Esophagus (tissue), 2 donors: Measurements from ENCODE around the gene GNG11. TPM values are rescaled to one million over a fixed set of nuclear protein-coding genes. Genes with fewer than 3 reads are reported as not detected.

Experiments used
- H3K27ac ChIP-seq, 2 donors: one replicate each; pipeline ENCODE4 v1.5.1; 2013; ENCODE audit warnings: low read depth in 2 of 2, mild to moderate bottlenecking in 2 of 2, inconsistent platforms in 1 of 2, low read length in 1 of 2, moderate library complexity in 1 of 2
- H3K27me3 ChIP-seq, 2 donors: one replicate each; pipeline ENCODE4 v1.6.1; 2013; ENCODE audit warnings: low read length in 2 of 2, control low read depth in 1 of 2, mild to moderate bottlenecking in 1 of 2; ENCODE audit not compliant: insufficient read depth in 2 of 2, control insufficient read depth in 1 of 2
- H3K36me3 ChIP-seq, 2 donors: one replicate each; pipeline ENCODE4 v1.6.1; 2013; ENCODE audit warnings: low read length in 1 of 2; ENCODE audit not compliant: control insufficient read depth in 2 of 2, insufficient read depth in 2 of 2
- H3K4me1 ChIP-seq, 2 donors: one replicate each; pipeline ENCODE4 v1.6.1; 2013; ENCODE audit warnings: low read length in 1 of 2; ENCODE audit not compliant: control insufficient read depth in 2 of 2, insufficient read depth in 2 of 2
- H3K4me3 ChIP-seq, 2 donors: one replicate each; pipeline ENCODE4 v1.5.1; 2013; ENCODE audit warnings: low read length in 2 of 2, mild to moderate bottlenecking in 2 of 2, low read depth in 1 of 2, moderate library complexity in 1 of 2
- H3K9me3 ChIP-seq, 2 donors: one replicate each; pipeline ENCODE4 v1.6.1; 2013; ENCODE audit warnings: mild to moderate bottlenecking in 2 of 2, low read depth in 1 of 2, low read length in 1 of 2, moderate library complexity in 1 of 2; ENCODE audit not compliant: control insufficient read depth in 2 of 2, insufficient read depth in 1 of 2
- WGBS, 2 donors: extraction: QIAGEN DNeasy Blood & Tissue Kit; methylation state at CpG; one replicate each; pipeline ENCODE4 v1.1.7; 2013; 5-methylcytosine and 5-hydroxymethylcytosine counted together
- polyA plus RNA-seq, 2 donors: library from polyadenylated mRNA; stranded (reverse); fragments of 200-250 nt; gene quantifications; one replicate each; pipeline ENCODE4 v1.2.3, GENCODE V29; 2013
- donor health status: healthy with polysubstance abuse.
- donor health status: Bipolar disorder and iron deficiency.

GNG11 gene
- 1 to 10 TPM; 5.7 to 6.9 TPM for polyA plus RNA-seq

DNA sequence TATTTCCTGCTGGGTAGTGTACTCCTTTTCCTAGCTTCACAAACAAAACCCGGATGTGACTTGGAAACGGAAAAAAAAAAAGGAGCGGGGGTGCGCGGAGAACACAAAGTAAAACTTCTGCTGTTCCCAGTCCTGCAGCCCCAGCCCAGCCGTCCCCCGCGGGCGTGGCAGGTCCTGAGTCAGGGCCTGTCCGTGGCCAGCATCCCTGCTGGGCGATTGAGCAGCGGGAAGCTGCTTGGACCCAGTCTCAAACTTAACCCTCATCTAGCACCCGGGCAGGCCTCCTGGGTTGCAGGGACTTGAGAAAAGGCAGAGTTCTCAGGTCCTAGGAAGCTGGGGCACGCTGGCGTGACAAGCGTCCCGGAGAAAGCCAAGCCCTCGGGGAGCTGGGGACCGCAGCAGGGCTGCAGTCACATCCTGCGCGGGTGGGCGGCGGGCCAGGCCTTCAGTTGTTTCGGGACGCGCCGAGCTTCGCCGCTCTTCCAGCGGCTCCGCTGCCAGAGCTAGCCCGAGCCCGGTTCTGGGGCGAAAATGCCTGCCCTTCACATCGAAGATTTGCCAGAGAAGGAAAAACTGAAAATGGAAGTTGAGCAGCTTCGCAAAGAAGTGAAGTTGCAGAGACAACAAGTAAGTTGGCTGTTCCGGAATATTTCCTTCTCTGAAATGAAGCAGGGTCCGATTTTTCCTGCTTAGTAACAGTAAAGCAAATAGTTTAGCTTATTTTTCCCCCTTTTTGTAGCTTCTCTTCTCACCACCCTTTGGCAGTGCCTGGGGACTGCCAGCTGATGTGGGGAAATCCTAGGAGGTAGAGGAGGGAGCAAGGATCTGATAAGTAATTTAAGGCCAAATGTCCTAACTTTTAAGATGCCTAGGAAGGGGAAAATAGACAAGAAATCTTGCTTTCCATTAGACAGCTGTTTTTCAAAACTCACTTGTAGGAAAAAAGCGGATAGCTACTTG, at the start of gene GNG11:
Gene GNG11 (plus strand): TSS at position 129 of the 960 bp plus-strand sequence. CDS start 403 bp downstream, at position 532.
- Histone ChIP-seq H3K4me1 (peaks cover 0 to 4% of the 10 kb centered on the region in 2 donors), H3K9me3 (no peaks in the 10 kb centered on the region), H3K36me3 (no peaks in the 10 kb centered on the region), H3K27ac (peak within 1 kb of the TSS; percentile 86 to 91), H3K27me3 (no peaks in the 10 kb centered on the region), H3K4me3 (peak within 1 kb of the TSS; percentile 47 to 55)
- WGBS, 2 donors, result 2 to 4% methylated on average over 39 of the region's 39 CpGs

DNA sequence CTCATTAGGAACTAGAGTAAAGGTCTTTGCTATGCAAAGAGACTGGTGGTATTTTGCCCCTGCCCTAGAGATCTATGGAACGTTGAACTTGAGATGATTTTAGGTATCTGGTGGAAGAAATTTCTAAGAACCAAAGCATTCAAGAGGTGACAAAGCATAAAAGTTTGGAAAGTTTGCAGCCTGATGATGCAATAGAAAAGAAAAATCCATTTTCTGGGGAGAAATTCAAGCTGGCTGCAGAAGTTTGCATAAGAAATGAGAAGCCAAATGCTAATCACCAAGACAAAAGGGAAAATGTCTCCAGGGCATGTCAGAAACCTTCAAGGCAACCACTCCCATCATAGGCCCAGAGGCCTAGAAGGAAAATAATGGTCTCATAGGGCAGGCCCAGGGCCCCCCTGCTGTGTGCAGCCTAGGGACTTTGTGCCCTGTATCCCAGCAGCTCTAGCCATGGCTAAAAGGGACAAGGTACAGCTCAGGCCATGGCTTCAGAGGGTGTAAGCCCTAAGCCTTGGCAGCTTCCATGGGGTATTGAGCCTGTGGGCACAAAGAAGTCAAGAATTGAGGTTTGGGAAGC, 47.4 kb upstream of the GNG11 start:
- Histone ChIP-seq H3K4me1 (no peaks in the 10 kb centered on the region), H3K4me3 (no peak overlapping the region), H3K36me3 (no peaks in the 10 kb centered on the region), H3K27ac (no peak overlapping the region), H3K9me3 (no peaks in the 10 kb centered on the region), H3K27me3 (no peaks in the 10 kb centered on the region)
- 73 to 77% methylated on average over 1 of the region's 1 CpG for WGBS, 2 donors

DNA sequence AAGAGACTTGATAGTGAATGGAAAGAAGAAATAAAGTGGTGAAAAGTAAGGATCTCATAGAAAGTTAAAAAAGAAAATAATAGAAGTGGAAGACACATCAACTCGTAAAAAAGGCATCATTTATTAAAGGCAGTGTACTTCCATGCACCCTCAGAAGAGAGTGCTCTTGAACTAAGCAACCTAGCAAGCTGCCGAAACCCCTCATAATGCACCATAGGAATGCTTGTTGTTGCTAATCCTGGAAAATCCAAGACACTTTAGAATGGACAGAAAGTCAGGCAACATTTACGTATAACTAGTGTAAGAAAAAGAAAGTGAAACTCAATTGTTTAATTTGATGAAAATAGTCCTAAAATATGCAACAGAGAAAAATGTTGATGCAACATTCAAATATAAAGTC, 43.8 kb upstream of the GNG11 start:
- H3K4me1 ChIP-seq, result no peaks in the 10 kb centered on the region
- WGBS, 2 donors, result 76 to 78% methylated on average over 3 of the region's 3 CpGs
- no peak overlapping the region for H3K4me3 ChIP-seq
- no peaks in the 10 kb centered on the region for H3K36me3 ChIP-seq
- no peaks in the 10 kb centered on the region for H3K9me3 ChIP-seq
- H3K27me3 ChIP-seq, result no peaks in the 10 kb centered on the region
- H3K27ac ChIP-seq, result no peak overlapping the region

GRCh38 chr7:93879356-93879755, 42.2 kb upstream of the GNG11 start:
- Histone ChIP-seq H3K4me1 (no peaks in the 10 kb centered on the region), H3K9me3 (no peaks in the 10 kb centered on the region), H3K36me3 (no peaks in the 10 kb centered on the region), H3K27me3 (no peaks in the 10 kb centered on the region), H3K4me3 (no peak overlapping the region), H3K27ac (no peak overlapping the region)

DNA sequence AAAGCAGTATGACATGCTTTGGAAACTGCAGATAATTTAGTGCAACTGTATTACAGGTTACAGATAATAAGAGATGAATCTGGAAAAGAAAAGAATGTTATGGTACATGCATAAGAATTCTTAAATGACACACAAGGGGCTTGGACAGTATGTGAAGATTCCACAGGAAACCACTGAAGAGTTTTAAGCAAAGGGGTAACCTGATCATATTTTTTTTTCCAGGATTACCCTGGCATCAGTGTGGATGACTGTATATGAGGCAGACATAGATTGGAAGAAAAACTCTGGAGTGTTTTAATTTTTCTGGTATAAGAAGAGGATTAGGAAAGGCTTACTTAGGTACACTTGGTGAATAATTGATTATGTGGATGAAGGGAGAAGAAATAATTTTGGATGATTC, 39.1 kb upstream of the GNG11 start:
- H3K36me3 ChIP-seq, result no peaks in the 10 kb centered on the region

GRCh38 chr7:93883078-93883916, 38.2 kb upstream of the GNG11 start:
- Histone ChIP-seq H3K27me3 (no peaks in the 10 kb centered on the region), H3K4me1 (no peaks in the 10 kb centered on the region), H3K4me3 (no peak overlapping the region), H3K36me3 (no peaks in the 10 kb centered on the region), H3K9me3 (no peaks in the 10 kb centered on the region), H3K27ac (no peak overlapping the region)
- 78 to 84% methylated on average over 3 of the region's 3 CpGs for WGBS, 2 donors

More for the DNA sequence above, 39.1 kb upstream of the GNG11 start:
- no peak overlapping the region for H3K27ac ChIP-seq
- H3K4me3 ChIP-seq, result no peak overlapping the region
- no peaks in the 10 kb centered on the region for H3K4me1 ChIP-seq
- H3K9me3 ChIP-seq, result no peaks in the 10 kb centered on the region
- no peaks in the 10 kb centered on the region for H3K27me3 ChIP-seq

DNA sequence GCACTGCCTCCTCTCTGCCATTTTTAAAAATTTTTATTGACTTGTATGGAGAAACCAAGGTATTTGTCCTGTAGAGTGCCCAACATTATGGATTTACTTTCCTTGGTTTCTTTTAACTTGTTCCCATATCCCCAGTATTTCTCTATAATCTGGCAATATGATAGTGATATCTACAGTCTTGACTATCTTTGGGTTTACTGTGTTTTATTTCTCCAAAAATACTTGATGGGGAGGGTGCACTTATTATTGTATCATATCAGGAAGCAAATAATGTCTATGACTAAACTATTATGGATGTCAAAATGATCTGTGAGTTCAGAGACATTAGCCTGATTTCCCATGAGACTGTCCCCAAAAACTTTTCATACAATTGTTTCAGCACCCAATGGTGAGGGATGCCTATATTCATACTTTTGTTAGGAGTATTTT, 37.6 kb upstream of the GNG11 start:
- Histone ChIP-seq H3K27ac (no peak overlapping the region), H3K27me3 (no peaks in the 10 kb centered on the region), H3K4me1 (no peaks in the 10 kb centered on the region), H3K36me3 (no peaks in the 10 kb centered on the region), H3K4me3 (no peak overlapping the region), H3K9me3 (no peaks in the 10 kb centered on the region)

GRCh38 chr7:93884541-93884940, 37.0 kb upstream of the GNG11 start:
- WGBS, 2 donors, result 65 to 71% methylated on average over 1 of the region's 1 CpG
- H3K27me3 ChIP-seq, result no peaks in the 10 kb centered on the region
- no peaks in the 10 kb centered on the region for H3K36me3 ChIP-seq
- H3K4me1 ChIP-seq, result no peaks in the 10 kb centered on the region
- H3K4me3 ChIP-seq, result no peak overlapping the region
- no peaks in the 10 kb centered on the region for H3K9me3 ChIP-seq
- H3K27ac ChIP-seq, result no peak overlapping the region

DNA sequence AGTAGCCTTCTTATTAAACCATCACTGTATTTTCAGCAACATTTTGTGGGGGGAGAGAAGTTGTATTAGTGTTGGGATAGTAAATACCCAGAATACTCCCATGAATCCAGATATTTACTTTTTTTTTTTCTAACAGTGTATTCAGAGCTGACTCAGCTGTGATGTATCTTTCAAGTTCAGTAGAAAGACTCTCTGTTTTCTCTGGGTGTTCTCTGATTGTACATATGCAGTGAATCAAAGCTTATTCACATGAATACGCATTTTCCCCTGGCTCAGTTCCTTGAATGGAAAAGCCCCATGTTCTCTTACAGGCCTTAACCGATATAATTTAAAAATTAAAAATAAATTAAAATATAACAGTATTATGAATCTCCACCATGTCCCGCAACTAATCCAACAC, 32.3 kb upstream of the GNG11 start:
- 85 to 91% methylated on average over 3 of the region's 3 CpGs for WGBS, 2 donors
- Histone ChIP-seq H3K9me3 (no peaks in the 10 kb centered on the region), H3K4me3 (no peak overlapping the region)

More for the DNA sequence above, 32.3 kb upstream of the GNG11 start:
- Histone ChIP-seq H3K4me1 (no peaks in the 10 kb centered on the region), H3K27ac (no peak overlapping the region), H3K27me3 (no peaks in the 10 kb centered on the region), H3K36me3 (no peaks in the 10 kb centered on the region)
